Smooth muscle cell of the umbilical artery (primary cell): ENCODE results near the gene CD300LB. TPM values are rescaled to one million over a fixed set of nuclear protein-coding genes. Genes with fewer than 3 reads are reported as not detected.

Source experiments
- total RNA-seq: library from RNA; depleted of rRNA; stranded (reverse); fragments of >200 nt; gene quantifications from 2 replicates; pipeline ENCODE4 v1.2.3, GENCODE V29; 2014

The CD300LB gene
- total RNA-seq = not detected in 2 replicates

DNA sequence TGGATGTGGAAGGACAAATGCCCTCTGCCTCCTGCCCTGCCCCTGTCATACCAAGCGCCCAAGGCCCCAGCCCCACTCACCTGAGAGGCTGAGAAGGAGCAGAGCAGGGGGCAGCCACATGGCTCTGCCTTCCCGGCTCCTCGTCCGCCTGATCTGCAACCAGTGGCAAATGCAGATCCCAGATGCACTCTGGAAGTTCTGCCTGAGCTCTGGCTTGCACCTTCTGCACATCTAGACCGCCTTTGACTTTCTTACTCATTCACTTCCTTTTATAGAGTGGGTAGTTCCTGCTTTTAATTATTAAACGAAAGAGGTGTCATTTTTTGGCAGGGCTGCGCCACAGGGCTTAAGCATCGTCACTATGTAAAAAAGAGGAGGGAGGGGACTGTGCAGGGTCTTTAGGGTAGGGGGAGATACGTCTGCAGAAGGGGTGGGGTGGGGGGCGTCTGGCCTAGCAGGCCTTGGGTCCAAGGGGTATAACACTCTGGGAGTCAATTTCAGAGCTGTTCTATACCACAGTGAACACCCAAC is at the start of gene CD300LB:
Gene CD300LB, minus strand, starts transcription at position 245 of the 531 bp plus-strand sequence. Its CDS starts 125 bp downstream, at position 120.

GRCh38 chr17:74567397-74567796 is 36.1 kb upstream of the CD300LB start, which contains the start of gene CD300H:
Gene CD300H (minus strand): TSS chr17:74567509.

GRCh38 chr17:74545843-74546230 is 14.6 kb upstream of the CD300LB start, which contains the start of gene CD300C:
Gene CD300C (minus strand): TSS chr17:74546115. CDS start chr17:74545782, 333 bp downstream.

Other genes starting within 250 kb of the CD300LB start
- gene KIF19, start 205.2 kb downstream of the CD300LB start, total RNA-seq = not detected in 2 replicates
- gene BTBD17, start 169.6 kb downstream of the CD300LB start, total RNA-seq = not detected in 2 replicates
- gene GPR142, start 164.0 kb downstream of the CD300LB start, total RNA-seq = not detected in 2 replicates
- gene GPRC5C, start 99.4 kb downstream of the CD300LB start, total RNA-seq = 0.09 and 0.89 TPM in 2 replicates
- gene CD300A, start 64.8 kb downstream of the CD300LB start, total RNA-seq = not detected in 2 replicates
- gene CD300C, start 14.6 kb upstream of the CD300LB start, total RNA-seq = not detected in 2 replicates
- not detected in 2 replicates for gene CD300H, start 36.0 kb upstream of the CD300LB start, total RNA-seq
- not detected in 2 replicates for gene CD300LD, start 60.8 kb upstream of the CD300LB start, total RNA-seq
- not detected in 2 replicates for gene CD300E, start 92.3 kb upstream of the CD300LB start, total RNA-seq
- gene CD300LF, start 181.4 kb upstream of the CD300LB start, total RNA-seq = not detected in 2 replicates
- 0.23 and 0.30 TPM in 2 replicates for gene RAB37, start 205.8 kb upstream of the CD300LB start, total RNA-seq
- gene NHERF1, start 217.2 kb upstream of the CD300LB start, total RNA-seq = 14.6 and 37.0 TPM in 2 replicates
- 55.5 and 64.7 TPM in 2 replicates for gene NAT9, start 244.9 kb upstream of the CD300LB start, total RNA-seq